Erythroblast (primary cell): Measurements from ENCODE around the gene C1QTNF1.
A peak's percentile ranks its signal among the peaks of the same experiment; 100 is the strongest.

Experiments
- DNase-seq, 2 experiments: peaks; one replicate each; lab custom pipeline; 2025; lab: John Stamatoyannopoulos, UW
- GATA1 ChIP-seq: IDR thresholded peaks from 2 replicates; pipeline ENCODE4 v1.6.1; 2011; ENCODE audit warnings: low read depth, mild to moderate bottlenecking, control low read depth, low read length, moderate library complexity
- POLR2A ChIP-seq: IDR thresholded peaks from 2 replicates; pipeline ENCODE4 v1.6.1; 2011; ENCODE audit warnings: mild to moderate bottlenecking, low read length

Gene C1QTNF1, protein sequence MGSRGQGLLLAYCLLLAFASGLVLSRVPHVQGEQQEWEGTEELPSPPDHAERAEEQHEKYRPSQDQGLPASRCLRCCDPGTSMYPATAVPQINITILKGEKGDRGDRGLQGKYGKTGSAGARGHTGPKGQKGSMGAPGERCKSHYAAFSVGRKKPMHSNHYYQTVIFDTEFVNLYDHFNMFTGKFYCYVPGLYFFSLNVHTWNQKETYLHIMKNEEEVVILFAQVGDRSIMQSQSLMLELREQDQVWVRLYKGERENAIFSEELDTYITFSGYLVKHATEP

DNA sequence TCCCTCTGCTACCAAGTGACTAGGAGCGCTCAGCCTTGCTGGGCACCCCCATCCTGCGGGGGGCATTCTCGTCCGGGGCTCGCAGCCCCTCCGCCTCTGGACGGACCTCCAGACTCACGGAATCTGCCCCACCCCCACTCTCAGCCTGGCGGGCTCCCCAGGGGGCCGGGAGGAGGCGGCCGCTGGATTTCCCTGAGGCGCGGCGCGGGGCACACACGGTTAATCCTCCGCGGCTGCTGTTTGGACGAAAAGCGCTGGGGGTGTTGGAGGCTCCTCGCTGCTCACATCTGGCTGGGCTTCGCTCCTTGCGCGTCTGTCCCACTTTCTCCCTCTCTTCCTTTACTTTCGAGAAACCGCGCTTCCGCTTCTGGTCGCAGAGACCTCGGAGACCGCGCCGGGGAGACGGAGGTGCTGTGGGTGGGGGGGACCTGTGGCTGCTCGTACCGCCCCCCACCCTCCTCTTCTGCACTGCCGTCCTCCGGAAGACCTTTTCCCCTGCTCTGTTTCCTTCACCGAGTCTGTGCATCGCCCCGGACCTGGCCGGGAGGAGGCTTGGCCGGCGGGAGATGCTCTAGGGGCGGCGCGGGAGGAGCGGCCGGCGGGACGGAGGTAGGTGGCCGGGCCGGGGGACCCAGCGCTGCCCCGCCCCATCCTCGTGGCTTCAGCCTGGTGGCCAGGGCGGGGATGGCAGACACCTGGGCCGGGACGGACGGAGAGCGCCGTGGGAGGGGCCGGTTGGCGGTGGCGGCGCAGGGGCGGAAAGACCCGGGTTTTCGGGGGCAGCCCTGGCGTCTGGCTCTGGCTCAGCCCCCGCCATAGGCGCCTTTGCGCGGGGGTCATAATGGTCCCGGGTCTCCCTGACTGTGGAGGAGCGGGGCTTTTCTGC is at the start of gene C1QTNF1:
C1QTNF1 (plus strand) TSS at position 284 of the 886 bp plus-strand sequence. CDS start 19,800 bp downstream, outside the sequence.
- TF ChIP-seq GATA1 (no peak), POLR2A (no peak)
- no peak for DNase-seq

GRCh38 chr17:78974635-78975591 is 49.1 kb upstream of the C1QTNF1 start:
- TF ChIP-seq GATA1 (no peak), POLR2A (no peak)
- no peak for DNase-seq

DNA sequence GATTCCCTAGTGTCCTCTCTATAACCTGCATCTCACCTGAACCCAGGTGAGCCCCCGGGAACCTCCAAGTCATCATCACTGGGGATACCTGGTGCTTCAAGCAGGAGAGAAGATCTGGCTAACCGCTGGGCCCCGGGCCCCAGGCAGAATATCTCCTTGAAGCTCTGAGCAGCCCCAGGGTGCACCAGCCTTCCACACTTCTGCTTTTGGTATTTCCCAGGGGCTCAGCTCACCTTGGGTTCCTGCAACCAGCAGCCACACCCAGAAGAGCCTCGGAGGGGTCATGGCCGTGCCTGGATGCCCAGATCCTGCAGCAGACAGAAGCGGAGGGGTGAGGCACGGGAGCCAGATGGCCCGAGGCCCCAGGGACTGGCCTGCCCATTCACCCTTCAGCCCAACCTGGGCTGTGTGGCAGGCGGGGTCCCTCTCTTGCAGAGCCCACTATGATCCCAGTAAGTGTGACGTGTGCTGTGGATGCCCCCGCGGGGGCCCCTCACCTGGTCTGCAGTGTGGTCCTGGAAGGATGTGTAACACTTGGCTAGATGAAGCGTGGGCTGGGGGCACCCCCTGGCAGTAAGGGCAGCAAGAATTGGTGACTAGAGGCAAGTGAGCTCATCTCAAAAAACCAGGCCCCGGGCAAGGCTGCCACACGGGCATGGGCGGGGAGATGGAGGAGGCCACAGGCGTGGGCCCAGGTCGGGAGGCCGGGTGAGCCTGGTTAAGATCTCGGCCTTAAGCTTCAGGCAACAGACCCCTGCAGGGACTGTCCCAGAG is 46.9 kb upstream of the C1QTNF1 start:
- TF ChIP-seq GATA1, result no peak
- no peak for TF ChIP-seq POLR2A
- no peak for DNase-seq

GRCh38 chr17:78977681-78977943 is 46.4 kb upstream of the C1QTNF1 start:
- no peak for TF ChIP-seq GATA1
- no peak for TF ChIP-seq POLR2A
- DNase-seq, result no peak

- DNase-seq, result no peak
- no peak for TF ChIP-seq GATA1
- TF ChIP-seq POLR2A, result no peak
Measured at GRCh38 chr17:78977997-78978973, 45.7 kb upstream of the C1QTNF1 start.

GRCh38 chr17:78979780-78980623 is 44.0 kb upstream of the C1QTNF1 start, which contains the start of gene LGALS3BP:
Gene LGALS3BP, minus strand, starts transcription at chr17:78979923. Its CDS starts 2,732 bp downstream, at chr17:78977191.
- no peak for TF ChIP-seq POLR2A
- TF ChIP-seq GATA1, result no peak
- no peak for DNase-seq

GRCh38 chr17:78980624-78980972 is 43.4 kb upstream of the C1QTNF1 start:
- TF ChIP-seq GATA1, result no peak
- no peak for TF ChIP-seq POLR2A
- no peak for DNase-seq

DNA sequence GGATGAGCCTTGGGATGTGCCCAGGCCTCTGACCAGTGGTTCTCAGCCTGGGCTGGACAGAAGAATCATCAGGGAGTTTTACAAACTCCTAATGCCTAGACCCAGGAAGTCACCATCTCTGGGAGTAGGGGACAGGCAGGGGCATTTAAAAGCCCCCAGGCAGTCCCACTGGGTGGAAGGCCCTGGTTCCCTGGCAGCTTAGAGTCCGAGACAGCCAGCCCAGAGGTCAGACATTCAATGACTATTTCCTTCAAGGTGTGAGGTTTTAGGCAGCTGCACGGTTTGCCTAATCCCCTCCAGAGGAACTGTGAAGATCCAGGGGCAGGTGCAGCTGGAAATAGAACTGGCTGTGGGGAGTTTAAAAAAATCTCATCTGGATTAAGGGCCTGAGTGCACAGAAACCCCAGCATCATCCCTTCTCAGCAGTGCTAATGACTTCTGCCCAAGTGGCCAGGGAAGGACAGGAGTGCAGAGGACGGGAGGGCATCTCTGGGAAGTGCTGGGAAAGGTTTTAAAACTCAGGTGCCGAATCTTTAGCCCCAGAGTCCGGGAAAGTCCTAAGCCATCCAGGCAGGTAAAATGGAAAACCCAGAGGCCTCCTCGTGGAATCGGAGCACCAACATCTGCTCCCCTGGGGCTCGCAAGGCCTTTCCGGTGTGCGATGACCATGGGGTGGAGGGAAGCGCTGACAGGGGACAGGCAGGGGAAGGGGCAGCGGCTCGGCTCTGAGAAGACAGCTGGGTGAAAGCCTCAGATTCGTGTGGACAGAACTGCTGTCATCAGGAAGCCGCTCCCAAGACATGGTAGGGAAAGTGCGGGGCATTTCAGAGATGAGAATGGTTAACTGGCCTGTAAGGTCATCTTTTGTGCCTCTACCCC is 42.7 kb upstream of the C1QTNF1 start:
- no peak for DNase-seq
- TF ChIP-seq POLR2A (no peak), GATA1 (no peak)

GRCh38 chr17:78985395-78985794 is 38.6 kb upstream of the C1QTNF1 start:
- DNase-seq, result no peak
- no peak for TF ChIP-seq POLR2A
- TF ChIP-seq GATA1, result no peak

GRCh38 chr17:78986048-78986648 is 37.8 kb upstream of the C1QTNF1 start:
- TF ChIP-seq GATA1 (no peak), POLR2A (no peak)
- DNase-seq, result peak; percentile 54 to 62
